A673 (cell line): ENCODE data around the gene APOL1.
"Not testable (repeated sequence)": the region's sequence is repeated elsewhere in the genome, so short reads cannot be mapped to it uniquely, and the experiment has no call there.

Source experiments
- CTCF ChIP-seq: fragments of 300-800, 200-600 bp; sonication (generic); conservative IDR thresholded peaks from 2 replicates; pipeline ENCODE4 v1.5.1; 2017; ENCODE audit warnings: low read depth, mild to moderate bottlenecking, antibody characterized with exemption, low read length, moderate library complexity, mixed read lengths
- EZH2 ChIP-seq: fragments of 200-600 bp; sonication (generic); IDR thresholded peaks from 2 replicates; pipeline ENCODE4 v1.6.1; 2017; ENCODE audit warnings: borderline replicate concordance, low read depth, mild to moderate bottlenecking, mixed read lengths, antibody characterized with exemption, low read length; ENCODE audit not compliant: poor library complexity, severe bottlenecking

GRCh38 chr22:36271951-36272350 is 19.0 kb downstream of the APOL1 start:
- TF ChIP-seq CTCF, EZH2: not testable (repeated sequence)
